ENCODE results near the gene SULT2A1. TPM values are rescaled to one million over a fixed set of nuclear protein-coding genes. Genes with fewer than 3 reads are reported as not detected.

Gene SULT2A1
- polyA plus RNA-seq, 6 donors from 2014 or later = not detected

Other genes with a start within 250 kb of the SULT2A1 start
- not detected for gene EHD2, start 172.9 kb downstream of the SULT2A1 start, polyA plus RNA-seq (ENCODE audit: low read depth in 6 of 6)
- gene NOP53, start 140.8 kb downstream of the SULT2A1 start, polyA plus RNA-seq (ENCODE audit: low read depth in 6 of 6) = 100 to 1,000 TPM; 128 to 360 (median 285) TPM
- 100 to 1,000 TPM in 3 of 6 donors, 10 to 100 TPM in 3; 68.2 to 131 (median 102) TPM for gene SELENOW, start 107.6 kb downstream of the SULT2A1 start, polyA plus RNA-seq (ENCODE audit: low read depth in 6 of 6)
- not detected for gene TPRX1, start 81.8 kb downstream of the SULT2A1 start, polyA plus RNA-seq (ENCODE audit: low read depth in 6 of 6)
- not detected for gene CRX, start 64.4 kb downstream of the SULT2A1 start, polyA plus RNA-seq (ENCODE audit: low read depth in 6 of 6)
- gene TPRX2, start 27.1 kb downstream of the SULT2A1 start, polyA plus RNA-seq (ENCODE audit: low read depth in 6 of 6) = not detected
- gene BSPH1, start 105.9 kb upstream of the SULT2A1 start, polyA plus RNA-seq (ENCODE audit: low read depth in 6 of 6) = not detected
- not detected for gene ELSPBP1, start 108.3 kb upstream of the SULT2A1 start, polyA plus RNA-seq (ENCODE audit: low read depth in 6 of 6)
- gene CABP5, start 157.8 kb upstream of the SULT2A1 start, polyA plus RNA-seq (ENCODE audit: low read depth in 6 of 6) = under 1 TPM in 3 of 6 donors, not detected in 3; 0.43 to 0.56 (median 0.50) TPM
- gene PLA2G4C, start 224.5 kb upstream of the SULT2A1 start, polyA plus RNA-seq (ENCODE audit: low read depth in 6 of 6) = 10 to 100 TPM in 2 of 6 donors, 1 to 10 TPM in 3, not detected in 1; 1.6 to 18.5 (median 5.8) TPM